SK-N-SH (cell line): ENCODE results near the gene ASS1.

Experiments used
- CTCF ChIP-seq: fragments of 200-600 bp; sonication (generic); IDR thresholded peaks from 2 replicates; pipeline ENCODE4 v1.6.1; 2017; ENCODE audit warnings: antibody characterized with exemption, mild to moderate bottlenecking, moderate library complexity
- EZH2phosphoT487 ChIP-seq: fragments of 200-600 bp; sonication (generic); IDR thresholded peaks from 2 replicates; pipeline ENCODE4 v1.6.1; 2017; ENCODE audit warnings: low read depth, mixed run types, mild to moderate bottlenecking, antibody characterized with exemption, moderate library complexity, borderline replicate concordance
- FOXM1 ChIP-seq: IDR thresholded peaks from 2 replicates; pipeline ENCODE4 v1.4.0; 2012; ENCODE audit warnings: low read depth, mild to moderate bottlenecking
- GATA2 ChIP-seq: sonication (generic); formaldehyde crosslinking; IDR thresholded peaks from 2 replicates; pipeline ENCODE4 v1.5.0; 2020; ENCODE audit warnings: mild to moderate bottlenecking, missing genetic modification reagents
- SIN3A ChIP-seq: IDR thresholded peaks from 2 replicates; pipeline ENCODE4 v1.6.1; 2012; ENCODE audit warnings: low read depth, mild to moderate bottlenecking, low read length, moderate library complexity, borderline replicate concordance
- TAF1 ChIP-seq: IDR thresholded peaks from 2 replicates; pipeline ENCODE4 v1.6.1; 2012; ENCODE audit warnings: low read depth, mild to moderate bottlenecking, low read length, moderate library complexity, borderline replicate concordance
- TCF12 ChIP-seq: IDR thresholded peaks from 2 replicates; pipeline ENCODE4 v1.4.0; 2012
- USF1 ChIP-seq: IDR thresholded peaks from 2 replicates; pipeline ENCODE4 v1.4.0; 2012; ENCODE audit warnings: low read depth, borderline replicate concordance

- no peak for TF ChIP-seq GATA2
- TF ChIP-seq CTCF: no peak
- TF ChIP-seq SIN3A: no peak
- no peak for TF ChIP-seq USF1
- no peak for TF ChIP-seq TAF1
- TF ChIP-seq TCF12: no peak
- no peak for TF ChIP-seq EZH2phosphoT487
- TF ChIP-seq FOXM1: no peak
Measured at GRCh38 chr9:130463763-130464745, 19.3 kb downstream of the ASS1 start.
